Testis (tissue), 3 donors: ENCODE measurements around the gene LHX3. TPM values are rescaled to one million over a fixed set of nuclear protein-coding genes. Genes with fewer than 3 reads are reported as not detected.

Experiments
- DNase-seq: peaks from one replicate; pipeline ENCODE4 v3.0.0-alpha.2; 2019
- H3K27ac ChIP-seq, 2 donors: fragments of 200-600 bp; sonication (generic); one replicate each; pipeline ENCODE4 v1.5.1; 2019
- H3K27me3 ChIP-seq: fragments of 200-600 bp; sonication (generic); one replicate; pipeline ENCODE4 v1.5.1; 2019
- H3K36me3 ChIP-seq: fragments of 200-600 bp; sonication (generic); one replicate; pipeline ENCODE4 v1.5.1; 2017; ENCODE audit warnings: low read depth; ENCODE audit errors: missing control alignments
- H3K4me1 ChIP-seq: fragments of 200-600 bp; sonication (generic); one replicate; pipeline ENCODE4 v1.5.1; 2019
- H3K4me3 ChIP-seq, 2 donors: fragments of 200-600 bp; sonication (generic); one replicate each; pipeline ENCODE4 v1.5.1; 2017 to 2019
- H3K9me3 ChIP-seq: fragments of 200-600 bp; sonication (generic); one replicate; pipeline ENCODE4 v1.5.1; 2017
- POLR2A ChIP-seq: fragments of 450-650 bp; IDR thresholded peaks from one replicate; pipeline ENCODE4 v1.6.1; 2017; ENCODE audit warnings: antibody characterized with exemption, mild to moderate bottlenecking, moderate library complexity
- WGBS, 2 donors: methylation state at CpG; one replicate each; pipeline ENCODE4 v1.1.5; 2018; 5-methylcytosine and 5-hydroxymethylcytosine counted together
- intact Hi-C: fragments of 100-400 bp; cut with DNase I; formaldehyde crosslinking; loops from one replicate; pipeline ENCODE4 v1.15.1; 2023; ENCODE audit warnings: low total_unique reads
- polyA plus RNA-seq: library from polyadenylated mRNA; stranded (reverse); fragments of 350-450 nt; fragmentation: Illumina TruSeq; extraction: RNeasy Lipid Tissue Mini Kit (QIAGEN cat#74804); gene quantifications from one replicate; pipeline ENCODE4 v1.2.3, GENCODE V29; 2014; ENCODE audit warnings: low read depth, low replicate concordance; ENCODE audit not compliant: insufficient read depth
- total RNA-seq, 2 donors: library from RNA; depleted of rRNA; stranded (reverse); fragments of >200 nt; gene quantifications; one replicate each; pipeline ENCODE4 v1.2.3, GENCODE V29; 2016
- TF ChIP-seq, protein P1 (sequence below), 3 experiments: fragments of 450-650 bp in 2 of 3; fragments of 200-600 bp in 1 of 3; sonication (generic) in 1 of 3; IDR thresholded peaks; one replicate each; pipeline ENCODE4 v1.5.1; 2016 to 2019; ENCODE audit warnings: antibody characterized with exemption in 3 of 3, mild to moderate bottlenecking in 2 of 3, moderate library complexity in 1 of 3

LHX3 gene
- total and polyA plus RNA-seq, 3 donors from 2014 or later, result 0.55 to 0.62 TPM; not detected in 1

DNA sequence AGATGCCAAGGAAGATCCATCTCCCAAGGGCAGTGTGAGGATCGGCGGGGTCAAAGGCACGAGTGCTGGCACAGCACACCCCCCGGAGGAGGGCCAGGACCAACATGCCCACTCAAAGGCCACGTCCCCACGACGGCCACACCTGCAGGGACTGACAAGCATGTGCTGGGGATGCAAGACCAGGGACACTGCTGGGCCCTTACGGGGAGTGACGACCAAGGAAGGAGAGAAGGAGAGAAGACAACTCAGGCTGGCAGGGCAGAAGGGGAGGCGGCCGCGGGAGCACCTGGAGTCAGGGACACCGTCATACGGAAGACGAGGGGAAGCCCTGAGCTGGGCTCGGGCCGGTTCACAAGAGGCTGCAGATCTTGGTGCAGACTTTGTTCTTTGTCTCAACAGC lies 30.2 kb upstream of the LHX3 start:
- no peaks in the 10 kb centered on the region for H3K9me3 ChIP-seq
- H3K27ac ChIP-seq, result no peak overlapping the region
- no peaks in the 10 kb centered on the region for H3K36me3 ChIP-seq
- TF ChIP-seq, protein P1, sequence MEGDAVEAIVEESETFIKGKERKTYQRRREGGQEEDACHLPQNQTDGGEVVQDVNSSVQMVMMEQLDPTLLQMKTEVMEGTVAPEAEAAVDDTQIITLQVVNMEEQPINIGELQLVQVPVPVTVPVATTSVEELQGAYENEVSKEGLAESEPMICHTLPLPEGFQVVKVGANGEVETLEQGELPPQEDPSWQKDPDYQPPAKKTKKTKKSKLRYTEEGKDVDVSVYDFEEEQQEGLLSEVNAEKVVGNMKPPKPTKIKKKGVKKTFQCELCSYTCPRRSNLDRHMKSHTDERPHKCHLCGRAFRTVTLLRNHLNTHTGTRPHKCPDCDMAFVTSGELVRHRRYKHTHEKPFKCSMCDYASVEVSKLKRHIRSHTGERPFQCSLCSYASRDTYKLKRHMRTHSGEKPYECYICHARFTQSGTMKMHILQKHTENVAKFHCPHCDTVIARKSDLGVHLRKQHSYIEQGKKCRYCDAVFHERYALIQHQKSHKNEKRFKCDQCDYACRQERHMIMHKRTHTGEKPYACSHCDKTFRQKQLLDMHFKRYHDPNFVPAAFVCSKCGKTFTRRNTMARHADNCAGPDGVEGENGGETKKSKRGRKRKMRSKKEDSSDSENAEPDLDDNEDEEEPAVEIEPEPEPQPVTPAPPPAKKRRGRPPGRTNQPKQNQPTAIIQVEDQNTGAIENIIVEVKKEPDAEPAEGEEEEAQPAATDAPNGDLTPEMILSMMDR (IDR thresholded peaks at IDR 0.05), result no peak
- no peak for TF ChIP-seq POLR2A
- WGBS, 2 donors, result 96% methylated on average over 17 of the region's 17 CpGs
- no peak overlapping the region for H3K4me3 ChIP-seq
- H3K4me1 ChIP-seq, result no peaks in the 10 kb centered on the region
- H3K27me3 ChIP-seq, result no peaks in the 10 kb centered on the region
- intact Hi-C loops, result no loop called here
- no peak for DNase-seq

DNA sequence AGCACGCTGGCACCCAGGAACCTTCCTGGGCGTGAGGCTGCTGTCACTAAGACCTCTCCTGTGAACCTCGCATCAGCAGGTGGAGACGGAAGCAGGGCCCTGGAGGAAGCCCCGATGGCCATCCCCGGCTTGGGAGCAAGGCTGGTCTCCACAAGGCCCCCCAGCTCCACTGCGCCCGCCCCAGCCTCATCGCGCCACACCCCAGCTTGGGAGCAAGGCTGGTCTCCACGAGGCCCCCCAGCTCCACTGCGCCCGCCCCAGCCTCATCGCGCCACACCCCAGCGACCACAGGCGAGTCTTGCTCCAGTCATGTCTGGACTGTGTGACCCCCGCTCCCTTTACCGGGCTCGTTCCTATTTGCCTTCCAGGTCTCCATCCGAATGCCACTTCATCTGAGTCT lies 29.7 kb upstream of the LHX3 start:
- Histone ChIP-seq H3K9me3 (no peaks in the 10 kb centered on the region), H3K27me3 (no peaks in the 10 kb centered on the region), H3K27ac (no peak overlapping the region), H3K36me3 (no peaks in the 10 kb centered on the region), H3K4me1 (no peaks in the 10 kb centered on the region), H3K4me3 (no peak overlapping the region)
- intact Hi-C loops, result no loop called here
- DNase-seq, result no peak
- WGBS, 2 donors, result 91 to 96% methylated on average over 14 to 21 of the region's 21 CpGs
- TF ChIP-seq, protein P1 (IDR thresholded peaks at IDR 0.05), result no peak
- TF ChIP-seq POLR2A, result no peak

DNA sequence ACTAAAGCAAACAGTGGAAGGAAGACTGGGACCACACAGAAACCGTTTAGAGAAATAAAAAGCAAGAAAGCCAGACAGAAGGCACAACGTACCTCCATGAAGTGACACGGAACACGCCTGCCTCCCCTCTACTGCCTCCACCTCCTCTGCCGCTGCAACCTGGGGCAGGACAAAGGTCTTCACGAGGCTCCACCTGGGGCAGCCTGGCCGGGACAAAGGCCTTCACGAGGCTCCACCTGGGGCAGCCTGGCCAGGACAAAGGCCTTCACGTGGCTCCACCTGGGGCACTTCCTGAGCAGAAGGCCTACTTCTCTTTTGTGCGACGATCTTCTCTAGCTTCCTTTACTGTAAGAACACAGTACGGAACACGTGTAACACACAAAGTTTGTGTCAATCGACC lies 28.9 kb upstream of the LHX3 start:
- WGBS, 2 donors, result 91 to 93% methylated on average over 14 of the region's 14 CpGs
- H3K36me3 ChIP-seq, result no peaks in the 10 kb centered on the region
- H3K4me1 ChIP-seq, result no peaks in the 10 kb centered on the region

DNA sequence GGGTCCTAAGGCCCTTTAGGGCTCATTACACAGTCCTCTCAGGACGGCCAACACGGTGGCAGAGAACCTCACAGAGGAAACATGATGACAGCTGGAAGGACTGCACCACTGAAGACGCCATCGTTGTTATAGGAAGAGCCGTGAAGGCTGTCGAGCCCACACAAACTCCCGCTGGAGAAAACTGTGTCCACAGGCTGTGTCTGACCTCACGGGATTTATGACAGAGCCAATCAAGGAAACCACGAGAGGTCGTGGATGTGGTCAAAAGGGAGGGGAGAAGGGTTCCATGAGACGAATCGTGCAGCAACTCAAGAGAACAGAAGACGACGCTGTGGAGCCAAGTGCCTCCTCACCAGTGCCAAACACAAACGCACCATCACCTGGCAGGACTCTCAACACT lies 28.5 kb upstream of the LHX3 start:
- Histone ChIP-seq H3K36me3 (no peaks in the 10 kb centered on the region), H3K4me1 (no peaks in the 10 kb centered on the region), H3K27me3 (no peaks in the 10 kb centered on the region), H3K9me3 (no peaks in the 10 kb centered on the region), H3K4me3 (no peak overlapping the region), H3K27ac (no peak overlapping the region)
- DNase-seq, result no peak
- 86 to 91% methylated on average over 11 to 15 of the region's 15 CpGs for WGBS, 2 donors
- intact Hi-C loops, result no loop called here
- TF ChIP-seq, protein P1 (IDR thresholded peaks at IDR 0.05), result no peak
- TF ChIP-seq POLR2A, result no peak

More for the DNA sequence above, 28.9 kb upstream of the LHX3 start:
- TF ChIP-seq, protein P1 (IDR thresholded peaks at IDR 0.05), result no peak
- TF ChIP-seq POLR2A, result no peak
- no peak for DNase-seq
- intact Hi-C loops, result no loop called here
- Histone ChIP-seq H3K4me3 (no peak overlapping the region), H3K27ac (no peak overlapping the region), H3K9me3 (no peaks in the 10 kb centered on the region), H3K27me3 (no peaks in the 10 kb centered on the region)

DNA sequence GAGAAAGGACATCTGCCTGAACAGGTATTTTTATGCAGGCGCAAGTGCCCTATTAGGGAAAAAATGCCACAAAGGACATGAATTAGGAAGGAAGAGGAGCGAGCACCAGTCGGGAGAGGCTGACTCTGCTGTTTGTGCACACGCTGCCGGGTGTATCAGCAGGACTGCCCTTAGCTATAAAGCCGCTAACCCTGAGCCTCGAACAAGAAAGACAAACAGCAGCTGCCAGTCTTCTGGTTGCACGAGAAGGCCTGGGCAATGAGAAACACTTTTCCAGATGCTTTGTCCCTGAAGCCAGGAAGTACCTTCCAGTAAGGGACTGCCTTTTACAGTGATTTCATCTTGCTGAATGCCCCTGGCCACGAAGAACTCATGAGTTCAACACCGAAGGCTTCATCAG lies 28.0 kb upstream of the LHX3 start:
- WGBS, 2 donors, result 77 to 88% methylated on average over 10 of the region's 10 CpGs
- no peak for TF ChIP-seq POLR2A
- TF ChIP-seq, protein P1 (IDR thresholded peaks at IDR 0.05), result no peak
- intact Hi-C loops, result no loop called here
- Histone ChIP-seq H3K4me1 (no peaks in the 10 kb centered on the region), H3K27ac (no peak overlapping the region), H3K36me3 (no peaks in the 10 kb centered on the region), H3K4me3 (no peak overlapping the region), H3K27me3 (no peaks in the 10 kb centered on the region), H3K9me3 (no peaks in the 10 kb centered on the region)
- DNase-seq, result no peak
